ENCODE results near the gene PHKG1.
"Not testable (repeated sequence)": the region's sequence is repeated elsewhere in the genome, so short reads cannot be mapped to it uniquely, and the experiment has no call there.

Gene PHKG1

GRCh38 chr7:56092789-56093531 lies at the start of gene PHKG1:
PHKG1 (minus strand) TSS chr7:56092952; CDS start chr7:56088941, 4,011 bp downstream.
- peak; percentile 52 for DNase-seq

- DNase-seq, result not testable (repeated sequence)
Observed at GRCh38 chr7:56131062-56131461, 38.3 kb upstream of the PHKG1 start.

DNA sequence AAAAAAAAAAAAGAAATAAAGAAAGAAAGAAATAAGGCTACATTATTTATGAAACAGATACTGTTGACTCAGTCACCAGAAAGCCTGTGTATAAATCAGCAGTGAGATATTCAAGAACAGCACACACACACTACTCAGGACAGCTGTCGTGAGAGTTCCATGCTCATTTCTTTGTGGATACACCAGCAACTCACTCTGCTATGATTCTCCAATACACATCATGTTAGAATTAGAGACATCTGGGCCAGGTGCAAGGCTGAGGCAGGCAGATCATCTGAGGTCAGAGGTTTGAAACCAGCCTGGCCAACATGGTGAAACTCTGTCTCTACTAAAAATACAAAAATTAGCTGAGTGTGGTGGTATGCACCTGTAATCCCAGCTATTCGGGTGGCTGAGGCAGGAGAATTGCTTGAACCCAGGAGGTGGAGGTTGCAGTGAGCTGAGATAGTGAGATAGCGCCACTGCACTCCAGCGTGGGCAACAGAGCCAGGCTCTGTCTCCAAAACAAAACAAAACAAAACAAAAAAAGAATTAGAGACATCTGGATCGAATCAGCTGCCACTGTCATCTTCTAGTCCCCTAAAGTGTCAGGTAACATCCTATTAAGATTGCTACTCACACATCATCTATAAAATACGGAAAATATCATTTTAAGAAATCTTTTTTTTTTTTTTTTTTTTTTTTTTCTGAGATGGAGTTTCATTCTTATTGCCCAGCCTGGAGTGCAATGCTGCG lies 34.7 kb upstream of the PHKG1 start:
- no peak for DNase-seq

GRCh38 chr7:56125831-56126230 lies 33.1 kb upstream of the PHKG1 start:
- no peak for DNase-seq

DNA sequence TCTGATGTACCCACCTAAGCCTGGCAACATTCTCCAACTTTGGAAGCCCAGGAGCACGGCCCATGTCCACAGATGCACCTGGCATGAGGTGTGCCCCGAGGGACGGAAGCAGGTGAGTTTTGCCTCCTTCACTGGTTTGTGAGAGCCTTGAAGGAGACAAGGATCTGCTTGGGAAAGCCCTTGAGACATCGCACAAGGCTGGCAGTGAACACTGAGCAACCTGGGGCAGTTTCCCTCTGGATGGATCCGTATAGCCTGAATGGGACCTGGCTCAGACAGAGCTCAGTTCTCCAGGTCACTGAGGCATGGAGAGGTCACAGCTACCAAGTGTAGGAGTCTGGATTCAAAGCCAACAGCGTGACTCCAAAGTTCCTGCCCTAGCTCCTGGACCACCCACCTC lies 32.2 kb upstream of the PHKG1 start:
- no peak for DNase-seq

DNA sequence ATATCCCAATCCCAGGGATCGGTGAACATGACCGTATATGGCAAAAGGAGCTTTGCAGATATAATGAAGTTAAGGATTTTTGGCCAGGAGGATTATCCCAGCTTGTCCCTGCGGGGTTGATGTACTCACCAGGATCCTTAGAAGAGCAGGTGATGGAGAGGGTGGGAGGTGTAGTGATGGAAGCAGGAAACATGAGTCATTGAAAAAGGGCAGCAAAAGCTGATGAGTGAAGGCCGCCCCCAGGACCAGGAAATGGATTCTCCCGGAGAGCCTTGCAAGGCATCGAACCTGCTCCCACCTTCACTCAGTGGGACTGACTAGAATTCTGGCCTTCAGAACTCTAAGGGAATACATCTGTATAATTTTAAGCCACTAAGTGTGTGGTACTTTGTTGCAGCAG lies 28.7 kb upstream of the PHKG1 start:
- no peak for DNase-seq

- DNase-seq, result peak; percentile 36
Observed at GRCh38 chr7:56115852-56116538, 23.2 kb upstream of the PHKG1 start, which contains the start of gene NUPR2. NUPR2 (minus strand) TSS chr7:56116417; CDS start chr7:56116314, 103 bp downstream.

- DNase-seq, result not testable (repeated sequence)
Observed at GRCh38 chr7:56112244-56112643, 19.5 kb upstream of the PHKG1 start.

DNA sequence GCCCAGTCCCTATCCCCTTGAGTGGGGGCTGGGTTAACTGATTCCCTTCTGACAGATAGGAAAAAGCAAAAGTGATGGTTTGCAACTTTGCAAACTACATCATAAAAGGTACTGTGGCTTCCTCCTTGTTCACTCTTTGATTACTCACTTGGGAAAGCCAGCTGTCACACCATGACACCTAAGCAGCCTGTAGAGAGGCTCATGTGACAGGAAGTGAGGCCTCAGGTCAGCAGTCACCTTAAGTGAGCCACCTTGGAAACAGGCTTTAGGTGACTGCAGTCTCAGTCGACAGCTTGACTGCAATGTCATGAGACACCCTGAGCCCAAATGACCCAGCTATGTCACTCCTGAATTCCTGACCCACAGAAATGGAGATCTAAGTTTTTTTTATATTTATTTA lies 17.9 kb upstream of the PHKG1 start:
- no peak for DNase-seq

- DNase-seq, result no peak
Observed at GRCh38 chr7:56107954-56108258, 15.2 kb upstream of the PHKG1 start.

DNA sequence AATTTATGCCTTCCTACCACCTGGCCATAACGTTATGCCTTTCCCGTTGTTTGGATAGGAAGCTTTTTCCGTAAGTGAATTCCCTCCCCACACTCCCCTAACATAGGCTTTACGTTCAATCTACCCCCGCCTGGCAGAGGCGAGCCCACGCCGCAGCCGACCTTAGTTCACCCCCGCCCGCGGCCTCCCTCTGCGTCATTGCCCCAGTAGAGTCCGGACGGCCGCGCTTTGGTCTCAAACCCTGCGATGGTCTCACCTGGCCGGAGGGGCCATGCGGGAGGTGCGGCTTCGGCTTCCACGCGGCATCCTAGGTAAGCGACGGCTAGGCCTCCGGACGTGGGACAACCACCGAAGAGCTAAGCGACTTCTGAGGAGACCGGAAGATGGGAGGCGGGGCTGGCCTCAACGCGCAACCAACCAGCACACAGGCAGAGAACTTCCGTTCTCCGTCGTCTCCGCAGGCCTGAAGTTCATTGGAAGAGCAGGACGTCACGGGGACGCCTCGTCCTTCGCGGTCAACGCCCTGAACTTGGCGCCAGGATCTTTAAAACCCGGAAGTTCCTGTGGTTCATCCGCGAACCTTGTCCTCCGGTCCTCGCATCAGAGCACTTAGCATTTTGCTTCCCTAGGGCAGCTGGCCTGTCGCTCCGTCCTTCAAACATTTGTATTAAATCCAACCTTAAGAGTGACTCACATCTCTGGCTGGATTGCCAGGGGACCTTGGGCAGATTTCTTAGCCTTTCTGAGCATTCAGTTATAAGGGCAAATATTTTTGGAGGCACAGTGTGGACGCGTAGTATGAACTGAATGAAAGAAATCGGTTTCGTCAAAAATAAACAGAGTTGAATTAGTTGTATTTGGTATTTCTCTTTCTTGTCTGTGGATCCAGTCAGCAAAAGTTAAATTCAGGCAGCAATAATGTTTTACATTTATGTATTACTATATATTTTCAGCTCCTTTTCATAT lies 13.6 kb upstream of the PHKG1 start, which contains the start of gene CHCHD2:
Gene CHCHD2 (minus strand): TSS at position 369 of the 966 bp plus-strand sequence. CDS start 63 bp downstream, at position 306.
- peak; percentile 98 for DNase-seq

DNA sequence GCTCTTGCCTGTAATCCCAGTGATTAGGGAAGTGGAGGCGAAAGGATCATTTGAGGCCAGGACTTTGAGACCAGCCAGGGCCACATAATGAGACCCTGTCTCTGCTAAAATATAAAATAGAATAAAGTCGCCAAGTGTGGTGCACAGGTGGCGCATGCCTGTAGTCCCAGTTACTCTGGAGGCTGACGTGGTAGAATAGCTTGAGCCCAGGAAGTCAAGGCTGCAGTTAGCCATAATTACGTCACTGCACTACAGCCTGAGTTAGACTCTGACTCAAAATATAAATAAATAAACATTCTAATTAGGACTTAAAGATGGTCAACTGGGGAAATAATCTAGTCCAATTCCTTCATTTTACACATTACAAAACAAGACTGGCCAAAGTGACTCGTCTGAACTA lies 12.8 kb upstream of the PHKG1 start:
- peak; percentile 14 for DNase-seq

GRCh38 chr7:56104138-56104537 lies 11.4 kb upstream of the PHKG1 start:
- DNase-seq, result not testable (repeated sequence)

- DNase-seq, result no peak
Observed at GRCh38 chr7:56099653-56100052, 6.9 kb upstream of the PHKG1 start.

DNA sequence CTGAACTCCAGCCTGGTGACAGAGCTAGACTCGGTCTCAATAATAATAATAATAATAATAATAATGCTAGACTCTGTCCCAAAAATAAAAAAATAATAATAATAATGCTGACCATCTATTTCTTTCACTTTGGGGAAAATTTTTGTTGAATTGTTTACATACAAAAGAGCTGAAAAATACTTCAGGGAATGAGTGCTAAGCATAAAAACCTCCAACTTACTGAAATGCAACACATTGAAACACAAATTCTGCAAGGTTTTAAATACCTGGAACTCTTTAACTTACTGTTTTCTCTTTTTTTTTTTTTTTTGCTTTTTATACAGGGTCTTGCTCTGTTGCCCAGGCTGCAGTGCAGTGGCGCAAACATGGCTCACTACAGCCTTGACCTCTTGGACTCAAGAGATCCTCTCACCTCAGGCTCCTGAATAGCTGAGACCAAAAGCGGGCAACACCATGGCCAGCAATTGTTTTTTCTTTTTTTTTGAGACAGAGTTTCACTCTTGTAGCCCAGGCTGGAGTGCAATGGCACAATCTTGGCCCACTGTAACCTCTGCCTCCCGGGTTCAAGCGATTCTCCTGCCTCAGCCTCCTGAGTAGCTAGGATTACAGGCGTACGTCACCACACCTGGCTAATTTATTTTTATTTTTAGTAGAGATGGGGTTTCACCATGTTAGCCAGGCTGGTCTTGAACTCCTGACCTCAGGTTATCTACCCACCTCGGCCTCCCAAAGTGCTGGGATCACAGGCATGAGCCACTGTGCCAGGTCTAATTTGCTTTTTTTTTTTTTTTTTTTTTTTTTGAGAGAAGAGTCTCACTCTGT lies 5.6 kb upstream of the PHKG1 start:
- DNase-seq, result not testable (repeated sequence)

DNA sequence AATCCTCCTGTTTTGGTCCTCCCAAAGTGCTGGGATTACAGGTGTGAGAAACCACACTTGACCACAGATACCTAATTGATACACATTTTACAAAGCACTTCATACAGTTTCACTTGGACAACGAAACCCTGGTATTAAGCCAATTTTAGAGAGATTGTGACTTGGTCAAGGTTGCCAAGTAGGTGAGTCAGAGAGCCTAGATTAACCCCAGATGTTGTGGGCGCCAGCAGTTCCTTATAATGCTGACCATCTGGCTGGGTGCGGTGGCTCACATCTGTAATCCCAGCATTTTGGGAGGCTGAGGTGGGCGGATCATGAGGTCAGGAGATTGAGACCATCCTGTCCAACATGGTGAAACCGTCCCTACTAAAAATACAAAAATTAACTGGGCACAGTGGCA lies 4.9 kb upstream of the PHKG1 start:
- no peak for DNase-seq

DNA sequence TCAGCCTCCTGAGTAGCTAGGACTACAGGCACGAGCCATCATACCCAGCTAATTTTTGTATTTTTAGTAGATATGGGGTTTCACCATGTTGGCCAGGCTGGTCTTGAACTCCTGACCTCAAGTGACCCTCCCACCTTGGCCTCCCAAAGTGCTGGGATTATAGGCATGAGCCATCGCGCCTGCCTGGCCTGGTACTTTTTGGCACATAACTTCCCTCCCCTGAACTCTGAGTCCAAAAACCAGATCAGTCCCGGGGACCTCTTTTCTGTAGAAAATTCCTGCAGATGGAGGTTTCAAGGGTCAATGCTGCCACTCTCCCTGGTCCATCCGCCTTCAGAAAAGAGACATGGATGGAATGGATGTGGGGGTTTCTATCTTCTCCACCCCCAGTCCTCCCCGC lies 364 bp downstream of the PHKG1 start:
- DNase-seq, result not testable (repeated sequence)

GRCh38 chr7:56091591-56091990 lies 1.2 kb downstream of the PHKG1 start:
- no peak for DNase-seq

DNA sequence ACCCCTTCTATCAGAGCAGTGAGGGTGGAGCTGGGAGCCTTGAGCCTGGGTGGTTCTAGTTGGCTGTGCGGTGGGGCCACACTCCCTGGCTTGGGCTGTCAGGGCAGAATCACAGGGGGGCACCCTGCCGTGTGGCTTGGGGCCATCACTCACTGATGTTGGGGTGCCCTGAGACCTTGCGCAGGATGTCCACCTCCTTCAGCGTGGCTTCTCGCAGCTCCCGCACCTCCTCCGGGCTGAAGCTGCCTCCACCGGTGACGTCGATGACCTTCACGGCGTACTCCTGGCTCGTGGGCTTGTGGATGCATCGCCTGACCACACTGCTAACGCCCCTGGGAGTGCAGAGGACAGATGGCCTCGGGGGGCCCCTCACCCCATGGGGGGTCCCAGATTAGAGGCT lies 5.3 kb downstream of the PHKG1 start:
- no peak for DNase-seq

- no peak for DNase-seq
Observed at GRCh38 chr7:56086761-56087160, 6.0 kb downstream of the PHKG1 start.

DNA sequence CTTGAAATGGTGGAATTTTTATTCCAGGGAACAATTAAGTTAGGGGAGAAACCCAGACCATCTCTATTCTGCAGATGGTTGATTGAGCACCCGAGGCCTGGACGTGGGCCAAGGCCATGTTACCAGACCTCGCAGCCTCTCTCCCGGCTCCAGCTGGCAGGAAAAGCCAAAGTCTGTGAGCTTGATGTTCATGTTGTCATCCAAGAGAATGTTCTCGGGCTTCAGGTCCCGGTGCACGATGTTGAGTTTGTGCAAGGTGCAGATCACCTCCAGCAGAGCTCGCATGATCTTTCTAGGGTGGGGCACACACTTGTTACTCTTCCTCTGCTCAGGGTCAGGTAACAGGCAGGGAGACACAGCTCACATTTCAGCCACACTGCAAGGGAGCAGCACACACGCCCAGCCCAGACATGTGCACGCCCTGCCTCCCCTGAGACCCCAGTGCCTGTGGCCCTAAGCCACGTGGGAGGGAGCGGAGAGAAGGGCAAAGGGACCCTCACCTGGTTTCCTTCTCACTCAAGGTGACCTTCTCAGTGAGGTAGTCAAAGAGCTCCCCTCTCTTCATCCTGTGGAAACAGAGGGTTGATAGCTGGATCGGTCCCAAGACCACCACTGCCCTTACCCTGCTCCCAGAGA lies 9.5 kb downstream of the PHKG1 start:
- peak; percentile 62 for DNase-seq

Measured in DMS79 (cell line).